Measurements from ENCODE around the gene GRK3. TPM values are rescaled to one million over a fixed set of nuclear protein-coding genes. Genes with fewer than 3 reads are reported as not detected.
A peak's percentile ranks its signal among the peaks of the same experiment; 100 is the strongest.

GRK3 gene
- total and polyA plus RNA-seq, 12 donors = 0.97 to 9.0 (median 5.2) TPM

DNA sequence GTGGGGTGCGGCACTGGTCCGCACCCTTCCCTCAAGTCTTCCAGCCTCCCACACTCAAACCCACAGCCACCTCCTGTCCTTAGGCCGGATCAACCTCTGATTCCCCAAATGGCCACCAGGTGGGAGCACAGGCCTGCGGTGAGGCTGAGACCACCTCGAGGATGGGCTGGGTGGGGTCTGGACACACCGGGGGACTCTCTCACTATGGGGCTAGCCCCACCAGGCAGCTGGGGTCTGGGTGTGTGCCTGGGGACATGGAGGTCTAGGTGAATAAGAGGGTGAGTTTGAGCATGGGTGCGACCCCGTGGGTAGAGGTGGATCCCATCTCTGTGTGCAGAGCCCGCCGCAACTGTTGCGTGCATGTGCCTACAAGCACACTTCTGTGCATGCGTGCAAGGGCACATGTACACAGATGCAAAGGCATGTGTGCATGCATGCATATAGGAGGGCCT is 210.1 kb downstream of the GRK3 start:
- TF ChIP-seq, protein P1, sequence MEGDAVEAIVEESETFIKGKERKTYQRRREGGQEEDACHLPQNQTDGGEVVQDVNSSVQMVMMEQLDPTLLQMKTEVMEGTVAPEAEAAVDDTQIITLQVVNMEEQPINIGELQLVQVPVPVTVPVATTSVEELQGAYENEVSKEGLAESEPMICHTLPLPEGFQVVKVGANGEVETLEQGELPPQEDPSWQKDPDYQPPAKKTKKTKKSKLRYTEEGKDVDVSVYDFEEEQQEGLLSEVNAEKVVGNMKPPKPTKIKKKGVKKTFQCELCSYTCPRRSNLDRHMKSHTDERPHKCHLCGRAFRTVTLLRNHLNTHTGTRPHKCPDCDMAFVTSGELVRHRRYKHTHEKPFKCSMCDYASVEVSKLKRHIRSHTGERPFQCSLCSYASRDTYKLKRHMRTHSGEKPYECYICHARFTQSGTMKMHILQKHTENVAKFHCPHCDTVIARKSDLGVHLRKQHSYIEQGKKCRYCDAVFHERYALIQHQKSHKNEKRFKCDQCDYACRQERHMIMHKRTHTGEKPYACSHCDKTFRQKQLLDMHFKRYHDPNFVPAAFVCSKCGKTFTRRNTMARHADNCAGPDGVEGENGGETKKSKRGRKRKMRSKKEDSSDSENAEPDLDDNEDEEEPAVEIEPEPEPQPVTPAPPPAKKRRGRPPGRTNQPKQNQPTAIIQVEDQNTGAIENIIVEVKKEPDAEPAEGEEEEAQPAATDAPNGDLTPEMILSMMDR (IDR thresholded peaks at IDR 0.05) = peak in 7 of 9 donors; percentile 20 to 49 (median 38)
- DNase-seq (no peak), ATAC-seq (peak in 4 of 8 donors; percentile 4 to 35 (median 18))
- H3K9me3 ChIP-seq = no peaks in the 10 kb centered on the region
- H3K4me3 ChIP-seq = no peak overlapping the region
- intact Hi-C loops (cut with DNase I) = loop anchor here in 9 of 10 donors (5.0 to 10.0 kb wide), 11 partner anchors 50 to 560 kb away; no protein-coding TSS in a partner anchor
- WGBS, 2 donors = 64 to 70% methylated on average over 12 of the region's 12 CpGs
- H3K27me3 ChIP-seq = no peaks in the 10 kb centered on the region
- peaks cover 0 to 81% (median 0%) of the 10 kb centered on the region in 9 donors for H3K36me3 ChIP-seq
- H3K27ac ChIP-seq = no peak overlapping the region
- H3K4me1 ChIP-seq = peaks cover 0 to 3% (median 0%) of the 10 kb centered on the region in 9 donors

GRCh38 chr22:25775531-25775930 is 211.1 kb downstream of the GRK3 start:
- Histone ChIP-seq H3K4me1 (peaks cover 0 to 3% (median 0%) of the 10 kb centered on the region in 9 donors), H3K27me3 (peaks cover 0 to 5% (median 0%) of the 10 kb centered on the region in 7 donors), H3K36me3 (peaks cover 0 to 79% (median 0%) of the 10 kb centered on the region in 9 donors), H3K4me3 (no peak overlapping the region), H3K9me3 (no peaks in the 10 kb centered on the region), H3K27ac (no peak overlapping the region)
- DNase-seq (no peak), ATAC-seq (peak in 1 of 8 donors; percentile 2)
- intact Hi-C loops (cut with DNase I) = loop anchor here in 7 of 10 donors (10.0 kb wide), 6 partner anchors 51 to 559 kb away; no protein-coding TSS in a partner anchor
- TF ChIP-seq, protein P1 (IDR thresholded peaks at IDR 0.05) = no peak
- WGBS, 2 donors = 42 to 43% methylated on average over 8 of the region's 8 CpGs

- DNase-seq = no peak
- intact Hi-C loops (cut with DNase I) = loop anchor here in 7 of 10 donors (10.0 kb wide), 6 partner anchors 53 to 557 kb away; no protein-coding TSS in a partner anchor
- no peak overlapping the region for H3K4me3 ChIP-seq
- peak in 2 of 8 donors; percentile 7 to 11 for ATAC-seq
- peaks cover 0 to 5% (median 0%) of the 10 kb centered on the region in 7 donors for H3K27me3 ChIP-seq
- peaks cover 0 to 82% (median 3%) of the 10 kb centered on the region in 9 donors for H3K36me3 ChIP-seq
- no peaks in the 10 kb centered on the region for H3K9me3 ChIP-seq
- no peak overlapping the region for H3K27ac ChIP-seq
- WGBS, 2 donors = 83 to 92% methylated on average over 9 of the region's 9 CpGs
- TF ChIP-seq, protein P1 (IDR thresholded peaks at IDR 0.05) = no peak
- H3K4me1 ChIP-seq = peaks cover 0 to 3% (median 0%) of the 10 kb centered on the region in 9 donors
Observed at GRCh38 chr22:25777411-25777810, 212.9 kb downstream of the GRK3 start.

GRCh38 chr22:25777870-25778269 is 213.4 kb downstream of the GRK3 start:
- peaks cover 0 to 80% (median 5%) of the 10 kb centered on the region in 9 donors for H3K36me3 ChIP-seq
- H3K9me3 ChIP-seq = no peaks in the 10 kb centered on the region
- peak in 2 of 8 donors; percentile 5 to 15 for ATAC-seq
- TF ChIP-seq, protein P1 (IDR thresholded peaks at IDR 0.05) = peak in 6 of 9 donors; percentile 25 to 43 (median 30)
- H3K27me3 ChIP-seq = peaks cover 0 to 5% (median 0%) of the 10 kb centered on the region in 7 donors
- WGBS, 2 donors = 29% methylated on average over 8 of the region's 8 CpGs
- no peak for DNase-seq
- intact Hi-C loops (cut with DNase I) = loop anchor here in 7 of 10 donors (10.0 kb wide), 6 partner anchors 53 to 557 kb away; no protein-coding TSS in a partner anchor
- H3K27ac ChIP-seq = no peak overlapping the region
- peaks cover 0 to under 1% (median 0%) of the 10 kb centered on the region in 9 donors for H3K4me1 ChIP-seq
- H3K4me3 ChIP-seq = no peak overlapping the region

Other genes starting within 250 kb of the GRK3 start
- gene MYO18B, start 177.5 kb downstream of the GRK3 start, total RNA-seq = 100 to 1,000 TPM; 124 to 407 (median 234) TPM
- gene MYO18B, start 177.5 kb downstream of the GRK3 start, polyA plus RNA-seq = 100 to 1,000 TPM; 111 to 184 TPM